A673 (cell line): Measurements from ENCODE around the gene SEC14L5.

ENCODE experiments used
- EZH2 ChIP-seq: fragments of 200-600 bp; sonication (generic); IDR thresholded peaks from 2 replicates; pipeline ENCODE4 v1.6.1; 2017; ENCODE audit warnings: borderline replicate concordance, low read depth, mild to moderate bottlenecking, mixed read lengths, antibody characterized with exemption, low read length; ENCODE audit not compliant: poor library complexity, severe bottlenecking
- TF ChIP-seq, protein P1 (sequence below): fragments of 300-800, 200-600 bp; sonication (generic); conservative IDR thresholded peaks from 2 replicates; pipeline ENCODE4 v1.5.1; 2017; ENCODE audit warnings: low read depth, mild to moderate bottlenecking, antibody characterized with exemption, low read length, moderate library complexity, mixed read lengths

DNA sequence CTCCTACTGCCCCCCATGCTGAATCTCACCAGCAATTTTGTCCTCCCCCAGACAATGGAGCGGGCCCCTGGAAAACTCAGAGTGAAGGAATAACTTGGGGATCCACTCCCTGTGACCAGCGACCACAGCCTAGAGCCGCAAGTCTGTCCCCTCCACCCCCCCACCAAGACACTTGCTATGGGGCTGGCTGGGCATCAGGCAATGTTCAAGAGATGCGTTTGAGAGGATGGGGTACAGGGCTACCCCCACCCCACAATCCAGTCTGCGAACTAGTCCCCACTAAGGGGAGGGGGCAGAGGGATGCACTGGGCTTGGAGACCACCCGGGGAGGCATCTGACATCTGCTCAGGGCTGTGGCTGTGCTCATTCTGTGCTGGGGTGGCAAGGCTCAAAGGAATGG is 23.5 kb upstream of the SEC14L5 start:
- no peak for TF ChIP-seq EZH2
- TF ChIP-seq, protein P1, sequence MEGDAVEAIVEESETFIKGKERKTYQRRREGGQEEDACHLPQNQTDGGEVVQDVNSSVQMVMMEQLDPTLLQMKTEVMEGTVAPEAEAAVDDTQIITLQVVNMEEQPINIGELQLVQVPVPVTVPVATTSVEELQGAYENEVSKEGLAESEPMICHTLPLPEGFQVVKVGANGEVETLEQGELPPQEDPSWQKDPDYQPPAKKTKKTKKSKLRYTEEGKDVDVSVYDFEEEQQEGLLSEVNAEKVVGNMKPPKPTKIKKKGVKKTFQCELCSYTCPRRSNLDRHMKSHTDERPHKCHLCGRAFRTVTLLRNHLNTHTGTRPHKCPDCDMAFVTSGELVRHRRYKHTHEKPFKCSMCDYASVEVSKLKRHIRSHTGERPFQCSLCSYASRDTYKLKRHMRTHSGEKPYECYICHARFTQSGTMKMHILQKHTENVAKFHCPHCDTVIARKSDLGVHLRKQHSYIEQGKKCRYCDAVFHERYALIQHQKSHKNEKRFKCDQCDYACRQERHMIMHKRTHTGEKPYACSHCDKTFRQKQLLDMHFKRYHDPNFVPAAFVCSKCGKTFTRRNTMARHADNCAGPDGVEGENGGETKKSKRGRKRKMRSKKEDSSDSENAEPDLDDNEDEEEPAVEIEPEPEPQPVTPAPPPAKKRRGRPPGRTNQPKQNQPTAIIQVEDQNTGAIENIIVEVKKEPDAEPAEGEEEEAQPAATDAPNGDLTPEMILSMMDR = no peak
